Transverse colon (tissue), 4 donors: ENCODE measurements around the gene PRR5. TPM values are rescaled to one million over a fixed set of nuclear protein-coding genes. Genes with fewer than 3 reads are reported as not detected.
"Not testable (repeated sequence)": the region's sequence is repeated elsewhere in the genome, so short reads cannot be mapped to it uniquely, and the experiment has no call there.

Source experiments
- DNase-seq: peaks from one replicate; pipeline ENCODE4 v3.0.0-alpha.2; 2019
- H3K27ac ChIP-seq, 4 donors: fragments of 200-600 bp; sonication (generic); 2 replicates each; pipeline ENCODE4 v1.5.1; 2016 to 2018; ENCODE audit warnings: inconsistent platforms in 4 of 4
- H3K27me3 ChIP-seq: fragments of 200-600 bp; sonication (generic); 2 replicates; pipeline ENCODE4 v1.5.1; 2017; ENCODE audit warnings: inconsistent platforms
- H3K36me3 ChIP-seq, 4 donors: fragments of 200-600 bp; sonication (generic); 2 replicates each; pipeline ENCODE4 v1.5.1; 2017 to 2019; ENCODE audit warnings: inconsistent platforms in 4 of 4
- H3K4me1 ChIP-seq, 4 donors: fragments of 200-600 bp; sonication (generic); 2 replicates each; pipeline ENCODE4 v1.5.1; 2017 to 2020; ENCODE audit warnings: inconsistent platforms in 4 of 4
- H3K4me3 ChIP-seq, 4 donors: fragments of 200-600 bp; sonication (generic); 1 replicate in 1 of 4; 2 replicates in 3 of 4; pipeline versions ENCODE4 v1.5.1 to v1.6.1; 2017 to 2019; ENCODE audit warnings: inconsistent platforms in 4 of 4
- H3K9me3 ChIP-seq, 2 donors: fragments of 200-600 bp; sonication (generic); 2 replicates each; pipeline ENCODE4 v1.5.1; 2017 to 2019; ENCODE audit warnings: inconsistent platforms in 2 of 2
- EP300 ChIP-seq: sonication (generic); formaldehyde crosslinking; IDR thresholded peaks from one replicate; pipeline ENCODE4 v1.6.1; 2017; ENCODE audit warnings: antibody characterized with exemption, low read depth
- POLR2A ChIP-seq: fragments of 450-650 bp; IDR thresholded peaks from one replicate; pipeline ENCODE4 v1.6.1; 2016; ENCODE audit warnings: antibody characterized with exemption, mild to moderate bottlenecking, moderate library complexity
- POLR2AphosphoS5 ChIP-seq, 3 donors: sonication (generic); formaldehyde crosslinking; IDR thresholded peaks; one replicate each; pipeline ENCODE4 v1.6.1; 2016; ENCODE audit warnings: antibody characterized with exemption in 3 of 3
- WGBS, 2 donors: methylation state at CpG; one replicate each; pipeline ENCODE4 v1.1.5; 2018; ENCODE audit warnings: low coverage in 1 of 2; 5-methylcytosine and 5-hydroxymethylcytosine counted together
- in situ Hi-C, 4 donors: fragments of 200-750 bp; cut with MboI; loops; one replicate each; pipeline versions ENCODE4 v1.15.0 to v1.15.1; 2017; ENCODE audit warnings: low sequenced_read_pairs in 3 of 4, low pct_ligation_motif_present in 1 of 4, low pct_unique_long_range_greater_than_20kb in 1 of 4
- intact Hi-C: fragments of 100-400 bp; cut with DNase I; formaldehyde crosslinking; loops from one replicate; pipeline ENCODE4 v1.15.1; 2023; ENCODE audit warnings: low total_unique reads
- total RNA-seq, 4 donors: library from RNA; depleted of rRNA; stranded (reverse); fragments of >200 nt; gene quantifications; one replicate each; pipeline ENCODE4 v1.1.0, GENCODE V29; 2016
- TF ChIP-seq, protein P1 (sequence below), 5 experiments: fragments of 200-600 bp in 3 of 5; fragments of 450-650 bp in 2 of 5; sonication (generic) in 3 of 5; IDR thresholded peaks; 1 replicate in 2 of 5; 2 replicates in 3 of 5; pipeline ENCODE4 v1.5.1; 2016 to 2017; ENCODE audit warnings: antibody characterized with exemption in 5 of 5, inconsistent platforms in 3 of 5, mild to moderate bottlenecking in 2 of 5, moderate library complexity in 1 of 5

PRR5 gene
- total RNA-seq, 4 donors from 2014 or later: 17.7 to 68.3 (median 22.2) TPM

DNA sequence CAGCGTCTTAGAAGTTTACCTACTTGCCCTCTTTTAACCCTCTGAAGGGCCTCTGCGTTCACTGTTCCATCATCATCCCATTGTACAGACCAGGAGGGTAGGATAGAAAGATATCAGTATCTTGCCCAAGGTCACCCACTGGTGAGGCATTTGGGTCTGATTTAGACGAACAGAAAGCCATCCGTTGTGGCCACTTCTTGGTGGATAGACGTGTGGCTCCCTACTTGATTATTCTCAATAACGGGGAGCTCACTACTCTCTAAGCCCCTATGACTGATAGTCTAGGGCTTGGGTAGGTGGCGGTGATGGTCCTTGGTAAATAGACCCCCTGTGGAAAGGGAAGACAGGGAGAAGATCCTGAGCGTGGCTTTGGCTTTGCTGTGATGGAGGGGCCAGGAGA, 28.6 kb upstream of the PRR5 start:
- WGBS, 2 donors: 80 to 83% methylated on average over 1 to 8 of the region's 8 CpGs
- Histone ChIP-seq H3K27me3 (peaks cover 24% of the 10 kb centered on the region), H3K9me3 (no peaks in the 10 kb centered on the region), H3K27ac (no peak overlapping the region), H3K36me3 (no peaks in the 10 kb centered on the region), H3K4me3 (no peak overlapping the region), H3K4me1 (peaks cover 7 to 31% (median 15%) of the 10 kb centered on the region in 4 donors)
- intact Hi-C loops (no loop called here), in situ Hi-C loops (no loop called here)
- no peak for DNase-seq
- TF ChIP-seq, protein P1, sequence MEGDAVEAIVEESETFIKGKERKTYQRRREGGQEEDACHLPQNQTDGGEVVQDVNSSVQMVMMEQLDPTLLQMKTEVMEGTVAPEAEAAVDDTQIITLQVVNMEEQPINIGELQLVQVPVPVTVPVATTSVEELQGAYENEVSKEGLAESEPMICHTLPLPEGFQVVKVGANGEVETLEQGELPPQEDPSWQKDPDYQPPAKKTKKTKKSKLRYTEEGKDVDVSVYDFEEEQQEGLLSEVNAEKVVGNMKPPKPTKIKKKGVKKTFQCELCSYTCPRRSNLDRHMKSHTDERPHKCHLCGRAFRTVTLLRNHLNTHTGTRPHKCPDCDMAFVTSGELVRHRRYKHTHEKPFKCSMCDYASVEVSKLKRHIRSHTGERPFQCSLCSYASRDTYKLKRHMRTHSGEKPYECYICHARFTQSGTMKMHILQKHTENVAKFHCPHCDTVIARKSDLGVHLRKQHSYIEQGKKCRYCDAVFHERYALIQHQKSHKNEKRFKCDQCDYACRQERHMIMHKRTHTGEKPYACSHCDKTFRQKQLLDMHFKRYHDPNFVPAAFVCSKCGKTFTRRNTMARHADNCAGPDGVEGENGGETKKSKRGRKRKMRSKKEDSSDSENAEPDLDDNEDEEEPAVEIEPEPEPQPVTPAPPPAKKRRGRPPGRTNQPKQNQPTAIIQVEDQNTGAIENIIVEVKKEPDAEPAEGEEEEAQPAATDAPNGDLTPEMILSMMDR (IDR thresholded peaks at IDR 0.05): no peak
- no peak for TF ChIP-seq POLR2A
- no peak for TF ChIP-seq EP300
- TF ChIP-seq POLR2AphosphoS5 (IDR thresholded peaks at IDR 0.05): no peak

DNA sequence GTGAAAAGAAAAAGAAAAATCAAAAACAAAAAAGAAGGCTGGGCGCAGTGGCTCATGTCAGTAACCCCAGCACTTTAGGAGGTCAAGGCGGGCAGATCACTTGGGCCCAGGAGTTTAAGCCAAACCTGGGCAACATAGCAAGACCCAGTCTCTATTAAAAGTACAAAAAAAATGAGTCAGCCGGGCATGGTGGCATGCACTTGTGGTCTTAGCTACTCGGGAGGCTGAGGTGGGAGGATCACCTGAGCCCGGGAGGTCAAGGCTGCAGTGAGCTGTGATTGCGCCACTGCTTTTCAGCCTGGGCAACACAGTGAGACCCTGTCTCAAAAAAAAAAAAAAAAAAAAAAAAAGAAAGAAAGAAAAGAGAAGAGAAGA, 26.0 kb upstream of the PRR5 start:
- H3K27ac ChIP-seq, intact Hi-C loops, in situ Hi-C loops, H3K36me3 ChIP-seq, H3K27me3 ChIP-seq, H3K9me3 ChIP-seq, H3K4me3 ChIP-seq, DNase-seq: not testable (repeated sequence)
- WGBS, 2 donors: 80% methylated on average over 6 of the region's 6 CpGs; no CpG with 5 or more reads in 1 of the 2 donors
- H3K4me1 ChIP-seq: peaks cover 0 to 20% (median 10%) of the 10 kb centered on the region in 4 donors

- in situ Hi-C loops (no loop called here), intact Hi-C loops (no loop called here)
- 0 to 23% methylated on average over 1 to 20 of the region's 25 CpGs for WGBS, 2 donors
- no peak for TF ChIP-seq EP300
- TF ChIP-seq POLR2AphosphoS5 (IDR thresholded peaks at IDR 0.05): peak in 1 of 3 donors; percentile 26
- DNase-seq: peak; percentile 77
- Histone ChIP-seq H3K27ac (peak overlapping the region in 2 of 4 donors; percentile 19), H3K4me3 (peak overlapping the region in 2 of 4 donors; percentile 23 to 39), H3K27me3 (no peaks in the 10 kb centered on the region), H3K36me3 (no peaks in the 10 kb centered on the region), H3K4me1 (peaks cover 0 to 20% (median 10%) of the 10 kb centered on the region in 4 donors), H3K9me3 (no peaks in the 10 kb centered on the region)
These were observed 25.3 kb upstream of the PRR5 start for GRCh38 chr22:44676441-44677352.

DNA sequence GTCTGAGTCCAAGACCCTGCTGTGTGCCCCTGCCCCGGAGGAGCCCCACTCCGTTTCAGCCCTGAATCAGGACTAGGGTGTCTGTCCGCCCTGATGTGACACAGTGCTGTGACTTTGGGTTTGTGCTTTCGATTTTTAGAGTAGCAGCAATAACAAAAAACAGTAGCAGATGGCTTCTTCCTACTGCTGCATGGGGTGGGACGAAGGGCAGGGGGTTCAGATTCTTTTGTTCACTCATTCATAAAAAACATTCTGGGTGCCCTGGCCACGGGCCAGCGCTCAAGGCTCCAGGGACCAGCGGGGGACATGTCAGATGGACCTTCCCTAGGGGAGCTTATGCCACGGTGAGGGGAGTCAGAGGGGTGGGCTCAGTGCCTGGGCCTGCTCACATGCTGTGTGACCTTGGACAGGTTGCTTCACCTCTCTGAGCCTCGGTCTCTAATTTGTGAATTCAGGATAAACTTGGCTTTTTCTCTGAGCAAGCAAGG, 24.6 kb upstream of the PRR5 start:
- Histone ChIP-seq H3K9me3 (no peaks in the 10 kb centered on the region), H3K36me3 (no peaks in the 10 kb centered on the region), H3K27me3 (no peaks in the 10 kb centered on the region), H3K4me3 (peak overlapping the region in 2 of 4 donors; percentile 23 to 39), H3K4me1 (peaks cover 0 to 20% (median 10%) of the 10 kb centered on the region in 4 donors), H3K27ac (peak overlapping the region in 2 of 4 donors; percentile 19)
- in situ Hi-C loops: no loop called here
- 45% methylated on average over 10 of the region's 10 CpGs; no CpG with 5 or more reads in 1 of the 2 donors for WGBS, 2 donors
- DNase-seq: no peak
- no peak for TF ChIP-seq POLR2AphosphoS5 (IDR thresholded peaks at IDR 0.05)
- no peak for TF ChIP-seq EP300
- no peak for TF ChIP-seq POLR2A
- TF ChIP-seq, protein P1 (IDR thresholded peaks at IDR 0.05): no peak
- intact Hi-C loops: no loop called here

GRCh38 chr22:44677871-44678555, 24.0 kb upstream of the PRR5 start:
- H3K27ac ChIP-seq: no peak overlapping the region

More at GRCh38 chr22:44677871-44678555, 24.0 kb upstream of the PRR5 start:
- Histone ChIP-seq H3K27me3 (no peaks in the 10 kb centered on the region), H3K4me3 (no peak overlapping the region), H3K4me1 (peaks cover 0 to 20% (median 10%) of the 10 kb centered on the region in 4 donors), H3K36me3 (no peaks in the 10 kb centered on the region), H3K9me3 (no peaks in the 10 kb centered on the region)
- in situ Hi-C loops (no loop called here), intact Hi-C loops (no loop called here)
- no peak for DNase-seq
- WGBS, 2 donors: 63 to 76% methylated on average over 7 to 18 of the region's 18 CpGs
- TF ChIP-seq EP300 (no peak), POLR2A (no peak), POLR2AphosphoS5 (IDR thresholded peaks at IDR 0.05) (no peak)
- TF ChIP-seq, protein P1 (IDR thresholded peaks at IDR 0.05): no peak
